Measurements from ENCODE around the gene SPATA6L.

The SPATA6L gene

GRCh38 chr9:4666042-4666699, at the start of gene SPATA6L:
TSS of gene SPATA6L (minus strand) at chr9:4666480. CDS start at chr9:4666250, 230 bp downstream.
- peak; percentile 57 for DNase-seq (ENCODE audit: low spot score)

GRCh38 chr9:4714266-4715016, 48.2 kb upstream of the SPATA6L start:
- no peak for DNase-seq (ENCODE audit: low spot score)

- peak; percentile 15 for DNase-seq (ENCODE audit: low spot score)
These were observed 47.6 kb upstream of the SPATA6L start for GRCh38 chr9:4713849-4714248.

GRCh38 chr9:4709380-4709779, 43.1 kb upstream of the SPATA6L start:
- no peak for DNase-seq (ENCODE audit: low spot score)

GRCh38 chr9:4706971-4707622, 40.8 kb upstream of the SPATA6L start:
- no peak for DNase-seq (ENCODE audit: low spot score)

- DNase-seq (ENCODE audit: low spot score) = no peak
These were observed 39.7 kb upstream of the SPATA6L start for GRCh38 chr9:4706021-4706420.

- DNase-seq (ENCODE audit: low spot score) = no peak
These were observed 37.8 kb upstream of the SPATA6L start for GRCh38 chr9:4704129-4704528.

- DNase-seq (ENCODE audit: low spot score) = no peak
These were observed 35.2 kb upstream of the SPATA6L start for GRCh38 chr9:4701526-4701925.

GRCh38 chr9:4700932-4701331, 34.7 kb upstream of the SPATA6L start:
- DNase-seq (ENCODE audit: low spot score) = no peak

GRCh38 chr9:4700091-4700490, 33.8 kb upstream of the SPATA6L start:
- DNase-seq (ENCODE audit: low spot score) = no peak

GRCh38 chr9:4691795-4692194, 25.5 kb upstream of the SPATA6L start:
- DNase-seq (ENCODE audit: low spot score) = no peak

- no peak for DNase-seq (ENCODE audit: low spot score)
These were observed 23.9 kb upstream of the SPATA6L start for GRCh38 chr9:4690144-4690543.

GRCh38 chr9:4689687-4690104, 23.4 kb upstream of the SPATA6L start:
- no peak for DNase-seq (ENCODE audit: low spot score)

GRCh38 chr9:4689021-4689420, 22.7 kb upstream of the SPATA6L start:
- no peak for DNase-seq (ENCODE audit: low spot score)

- no peak for DNase-seq (ENCODE audit: low spot score)
These were observed 20.3 kb upstream of the SPATA6L start for GRCh38 chr9:4686584-4686983.

- no peak for DNase-seq (ENCODE audit: low spot score)
These were observed 19.8 kb upstream of the SPATA6L start for GRCh38 chr9:4686112-4686511.

GRCh38 chr9:4684820-4685219, 18.5 kb upstream of the SPATA6L start:
- DNase-seq (ENCODE audit: low spot score) = no peak

GRCh38 chr9:4680750-4681149, 14.5 kb upstream of the SPATA6L start:
- peak; percentile 21 for DNase-seq (ENCODE audit: low spot score)

GRCh38 chr9:4680173-4680525, 13.9 kb upstream of the SPATA6L start:
- peak; percentile 48 for DNase-seq (ENCODE audit: low spot score)

- DNase-seq (ENCODE audit: low spot score) = peak; percentile 97
These were observed 13.2 kb upstream of the SPATA6L start, which contains the start of gene CDC37L1 for GRCh38 chr9:4679268-4680172. TSS of gene CDC37L1 (plus strand) at chr9:4679569. CDS start at chr9:4679768, 199 bp downstream.

- peak; percentile 68 for DNase-seq (ENCODE audit: low spot score)
These were observed 12.5 kb upstream of the SPATA6L start for GRCh38 chr9:4678679-4679267.

GRCh38 chr9:4677392-4677791, 11.1 kb upstream of the SPATA6L start:
- DNase-seq (ENCODE audit: low spot score) = no peak

Measured in NAMALWA (cell line).